HEK293T (cell line): ENCODE results near the gene RASSF5.

ENCODE experiments used
- CTCF ChIA-PET: fragments of 350-600 bp; formaldehyde crosslinking; extraction: SDS; loops from one replicate; lab custom pipeline; 2021; ENCODE audit warnings: antibody characterized with exemption, inconsistent platforms; lab: Yijun Ruan, JAX
- POLR2A ChIA-PET: fragments of 350-600 bp; formaldehyde crosslinking; extraction: SDS; loops from one replicate; lab custom pipeline; 2020; ENCODE audit warnings: antibody characterized with exemption, inconsistent platforms; lab: Yijun Ruan, JAX
- DNase-seq: peaks from one replicate; pipeline ENCODE4 v3.0.0; 2012; ENCODE audit warnings: mixed read lengths; ENCODE audit errors: extremely low spot score
- ARNT ChIP-seq: fragments of 450-650 bp; IDR thresholded peaks from 2 replicates; pipeline ENCODE4 v1.6.1; 2017; ENCODE audit warnings: mild to moderate bottlenecking
- BHLHE40 ChIP-seq: fragments of 450-650 bp; IDR thresholded peaks from 2 replicates; pipeline ENCODE4 v1.6.1; 2016; ENCODE audit warnings: mild to moderate bottlenecking, moderate library complexity, borderline replicate concordance
- CTBP1 ChIP-seq: fragments of 450-650 bp; IDR thresholded peaks from 2 replicates; pipeline ENCODE4 v1.6.1; 2016; ENCODE audit warnings: borderline replicate concordance
- ELF4 ChIP-seq: fragments of 450-650 bp; IDR thresholded peaks from 2 replicates; pipeline ENCODE4 v1.6.1; 2017; ENCODE audit warnings: antibody characterized with exemption
- FOXA1 ChIP-seq: fragments of 450-650 bp; IDR thresholded peaks from 2 replicates; pipeline ENCODE4 v1.6.1; 2016; ENCODE audit warnings: mild to moderate bottlenecking
- FOXK2 ChIP-seq: fragments of 450-650 bp; IDR thresholded peaks from 2 replicates; pipeline ENCODE4 v1.6.1; 2016; ENCODE audit warnings: mild to moderate bottlenecking
- FOXM1 ChIP-seq: fragments of 450-650 bp; IDR thresholded peaks from 2 replicates; pipeline ENCODE4 v1.6.1; 2017; ENCODE audit warnings: mild to moderate bottlenecking, borderline replicate concordance
- HDGF ChIP-seq: fragments of 450-650 bp; IDR thresholded peaks from 2 replicates; pipeline ENCODE4 v1.6.1; 2017; ENCODE audit warnings: antibody characterized with exemption, borderline replicate concordance
- L3MBTL2 ChIP-seq: fragments of 450-650 bp; conservative IDR thresholded peaks from 2 replicates; pipeline ENCODE4 v1.6.1; 2016; ENCODE audit warnings: mild to moderate bottlenecking
- LEF1 ChIP-seq: fragments of 450-650 bp; IDR thresholded peaks from 2 replicates; pipeline ENCODE4 v1.6.1; 2017; ENCODE audit warnings: mild to moderate bottlenecking, borderline replicate concordance
- NFRKB ChIP-seq: fragments of 450-650 bp; IDR thresholded peaks from 2 replicates; pipeline ENCODE4 v1.6.1; 2016; ENCODE audit warnings: mild to moderate bottlenecking, moderate library complexity
- SP1 ChIP-seq: fragments of 450-650 bp; IDR thresholded peaks from 2 replicates; pipeline ENCODE4 v1.6.1; 2017
- SUZ12 ChIP-seq: fragments of 450-650 bp; IDR thresholded peaks from 2 replicates; pipeline ENCODE4 v1.6.1; 2016; ENCODE audit warnings: mild to moderate bottlenecking
- TARDBP ChIP-seq: fragments of 450-650 bp; IDR thresholded peaks from 2 replicates; pipeline ENCODE4 v1.6.1; 2016
- ZNF384 ChIP-seq: fragments of 450-650 bp; IDR thresholded peaks from 2 replicates; pipeline ENCODE4 v1.6.1; 2016
- TF ChIP-seq, protein P1 (sequence below): fragments of 450-650 bp; IDR thresholded peaks from 2 replicates; pipeline ENCODE4 v1.6.1; 2016

The RASSF5 gene, protein sequence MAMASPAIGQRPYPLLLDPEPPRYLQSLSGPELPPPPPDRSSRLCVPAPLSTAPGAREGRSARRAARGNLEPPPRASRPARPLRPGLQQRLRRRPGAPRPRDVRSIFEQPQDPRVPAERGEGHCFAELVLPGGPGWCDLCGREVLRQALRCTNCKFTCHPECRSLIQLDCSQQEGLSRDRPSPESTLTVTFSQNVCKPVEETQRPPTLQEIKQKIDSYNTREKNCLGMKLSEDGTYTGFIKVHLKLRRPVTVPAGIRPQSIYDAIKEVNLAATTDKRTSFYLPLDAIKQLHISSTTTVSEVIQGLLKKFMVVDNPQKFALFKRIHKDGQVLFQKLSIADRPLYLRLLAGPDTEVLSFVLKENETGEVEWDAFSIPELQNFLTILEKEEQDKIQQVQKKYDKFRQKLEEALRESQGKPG

DNA sequence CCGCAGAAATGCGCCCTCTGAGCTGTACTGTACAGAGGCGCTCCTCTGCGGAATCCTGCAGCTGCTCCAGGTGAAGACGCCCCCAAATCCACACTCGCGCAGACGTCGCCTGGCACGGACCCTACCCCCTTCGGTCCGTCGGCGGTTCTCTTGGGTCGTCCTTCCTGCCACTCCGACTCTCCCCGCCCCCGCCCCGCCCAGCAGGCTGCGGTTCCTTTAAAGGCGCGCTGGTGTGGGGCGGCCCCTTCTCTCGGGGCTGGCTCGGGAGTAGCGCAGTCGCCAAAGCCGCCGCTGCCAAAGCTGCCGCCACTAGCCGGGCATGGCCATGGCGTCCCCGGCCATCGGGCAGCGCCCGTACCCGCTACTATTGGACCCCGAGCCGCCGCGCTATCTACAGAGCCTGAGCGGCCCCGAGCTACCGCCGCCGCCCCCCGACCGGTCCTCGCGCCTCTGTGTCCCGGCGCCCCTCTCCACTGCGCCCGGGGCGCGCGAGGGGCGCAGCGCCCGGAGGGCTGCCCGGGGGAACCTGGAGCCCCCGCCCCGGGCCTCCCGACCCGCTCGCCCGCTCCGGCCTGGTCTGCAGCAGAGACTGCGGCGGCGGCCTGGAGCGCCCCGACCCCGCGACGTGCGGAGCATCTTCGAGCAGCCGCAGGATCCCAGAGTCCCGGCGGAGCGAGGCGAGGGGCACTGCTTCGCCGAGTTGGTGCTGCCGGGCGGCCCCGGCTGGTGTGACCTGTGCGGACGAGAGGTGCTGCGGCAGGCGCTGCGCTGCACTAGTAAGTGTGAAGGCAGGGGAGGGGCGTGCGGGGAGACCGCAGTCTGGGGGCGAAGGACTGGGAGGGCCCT, at the start of gene RASSF5:
Gene RASSF5 (plus strand): TSS at position 248 of the 846 bp plus-strand sequence. CDS start 72 bp downstream, at position 320.
- TF ChIP-seq, protein P1, sequence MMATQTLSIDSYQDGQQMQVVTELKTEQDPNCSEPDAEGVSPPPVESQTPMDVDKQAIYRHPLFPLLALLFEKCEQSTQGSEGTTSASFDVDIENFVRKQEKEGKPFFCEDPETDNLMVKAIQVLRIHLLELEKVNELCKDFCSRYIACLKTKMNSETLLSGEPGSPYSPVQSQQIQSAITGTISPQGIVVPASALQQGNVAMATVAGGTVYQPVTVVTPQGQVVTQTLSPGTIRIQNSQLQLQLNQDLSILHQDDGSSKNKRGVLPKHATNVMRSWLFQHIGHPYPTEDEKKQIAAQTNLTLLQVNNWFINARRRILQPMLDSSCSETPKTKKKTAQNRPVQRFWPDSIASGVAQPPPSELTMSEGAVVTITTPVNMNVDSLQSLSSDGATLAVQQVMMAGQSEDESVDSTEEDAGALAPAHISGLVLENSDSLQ, result peak; percentile 35; the same call in 1 of the 2 replicates
- TF ChIP-seq ARNT, result no peak
- ChIA-PET POLR2A (no interaction called here), CTCF (no interaction called here)
- peak; percentile 50 for DNase-seq

DNA sequence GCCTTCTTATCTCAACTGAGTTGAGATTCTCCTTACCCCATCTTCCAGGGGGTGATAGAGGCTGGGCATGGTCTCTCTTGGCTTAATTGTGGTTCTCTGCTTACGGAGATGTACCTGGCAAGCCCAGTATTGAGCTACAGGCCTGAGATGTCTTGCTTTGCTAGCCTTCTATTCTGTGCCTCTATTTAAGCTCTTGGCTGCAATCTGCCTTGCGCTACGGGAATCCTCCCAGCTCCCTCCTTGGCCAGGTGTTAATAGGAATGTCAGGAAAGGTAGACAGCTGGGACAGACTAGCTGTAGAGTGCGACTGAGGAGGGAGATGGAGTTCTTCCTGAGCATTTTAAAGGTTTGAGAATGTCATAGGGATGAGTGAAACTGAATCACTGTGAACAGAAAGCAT, 47.6 kb upstream of the RASSF5 start:
- no peak for TF ChIP-seq SP1
- no peak for TF ChIP-seq SUZ12
- no peak for TF ChIP-seq HDGF
- TF ChIP-seq ARNT, result no peak
- TF ChIP-seq, protein P1, result no peak
- TF ChIP-seq LEF1, result no peak
- TF ChIP-seq TARDBP, result no peak
- TF ChIP-seq NFRKB, result no peak
- TF ChIP-seq L3MBTL2, result no peak
- no peak for TF ChIP-seq ZNF384
- no peak for TF ChIP-seq FOXM1
- TF ChIP-seq FOXA1, result no peak
- no peak for TF ChIP-seq FOXK2
- ChIA-PET CTCF (no interaction called here), POLR2A (no interaction called here)
- no peak for DNase-seq

DNA sequence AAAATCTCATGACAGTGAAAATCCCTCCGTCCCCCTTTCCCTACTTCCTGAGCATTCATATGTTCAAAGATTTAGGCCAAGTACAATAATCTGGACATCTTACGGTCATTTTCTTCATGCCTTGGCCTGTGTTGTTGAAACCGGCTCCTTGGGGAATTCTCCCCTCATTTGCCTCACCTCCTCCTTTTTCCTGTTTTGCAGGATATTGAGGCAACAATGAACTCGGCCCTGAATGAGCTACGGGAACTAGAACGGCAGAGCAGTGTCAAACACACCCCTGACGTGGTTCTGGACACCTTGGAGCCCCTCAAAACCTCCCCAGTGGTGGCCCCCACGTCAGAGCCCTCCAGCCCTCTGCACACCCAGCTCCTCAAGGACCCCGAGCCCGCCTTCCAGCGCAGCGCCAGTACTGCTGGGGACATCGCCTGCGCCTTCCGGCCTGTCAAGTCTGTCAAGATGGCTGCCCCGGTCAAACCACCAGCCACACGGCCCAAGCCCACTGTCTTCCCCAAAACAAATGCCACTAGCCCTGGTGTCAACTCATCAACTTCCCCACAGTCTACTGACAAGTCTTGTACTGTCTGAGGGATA, 46.4 kb upstream of the RASSF5 start:
- ChIA-PET POLR2A (no interaction called here), CTCF (interaction anchor here (2.1 kb wide), 1 partner anchor 10 kb away, joined by 16 read pairs; the partner anchor contains the start of gene IKBKE)
- no peak for TF ChIP-seq HDGF
- TF ChIP-seq FOXA1, result no peak
- DNase-seq, result no peak

DNA sequence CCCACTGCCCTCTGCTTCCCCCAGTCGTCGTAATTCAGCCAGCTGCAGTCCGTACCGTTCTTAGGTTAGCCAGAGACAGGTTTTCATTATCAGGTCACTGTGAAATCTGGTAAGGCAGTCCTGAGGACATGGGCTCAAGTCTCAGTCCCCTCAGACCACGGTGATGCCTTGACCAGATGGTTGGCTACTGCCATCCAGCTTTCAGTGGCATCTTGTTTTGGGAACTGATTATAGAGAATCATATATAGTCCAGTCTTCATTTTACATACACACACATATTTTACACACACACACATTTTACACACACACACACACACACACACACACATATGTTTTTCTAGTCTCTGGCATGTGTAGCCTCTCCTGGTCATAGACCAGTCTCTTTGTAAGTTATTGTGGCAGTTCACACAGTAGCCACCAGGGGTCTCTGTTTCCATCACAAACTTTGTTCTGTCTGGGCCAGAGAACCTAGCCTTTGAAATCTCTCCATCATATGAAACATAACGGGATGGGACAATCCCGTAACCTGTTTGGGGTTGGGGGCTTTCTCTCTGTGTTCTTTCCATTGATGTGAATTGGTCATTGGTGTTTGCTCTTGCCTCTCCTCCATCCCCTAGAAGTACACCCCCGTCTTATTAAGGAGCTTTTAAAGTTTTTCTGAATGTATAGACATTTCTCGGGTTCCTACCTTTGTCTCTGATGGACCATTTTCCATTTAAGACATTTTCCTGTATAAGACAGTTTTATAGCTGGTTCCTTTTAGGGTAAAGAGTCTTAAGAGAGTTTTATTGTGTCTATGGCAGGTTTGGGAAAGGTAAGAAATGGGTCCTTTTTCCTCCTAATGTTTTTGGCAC, 45.5 kb upstream of the RASSF5 start:
- POLR2A ChIA-PET, result no interaction called here
- TF ChIP-seq LEF1 (no peak), SUZ12 (no peak), FOXM1 (no peak), HDGF (no peak), CTBP1 (no peak), ZNF384 (no peak), FOXK2 (no peak), ELF4 (no peak), TARDBP (no peak), BHLHE40 (no peak), L3MBTL2 (no peak), FOXA1 (no peak), NFRKB (no peak), SP1 (no peak), ARNT (no peak)
- TF ChIP-seq, protein P1, result no peak
- peak; percentile 79 for DNase-seq
- CTCF ChIA-PET, result interaction anchor here (0.6 to 2.1 kb wide), 4 partner anchors 9 to 11 kb away, joined by 3 to 16 read pairs (median 4); partner anchors contain the start of gene IKBKE

DNA sequence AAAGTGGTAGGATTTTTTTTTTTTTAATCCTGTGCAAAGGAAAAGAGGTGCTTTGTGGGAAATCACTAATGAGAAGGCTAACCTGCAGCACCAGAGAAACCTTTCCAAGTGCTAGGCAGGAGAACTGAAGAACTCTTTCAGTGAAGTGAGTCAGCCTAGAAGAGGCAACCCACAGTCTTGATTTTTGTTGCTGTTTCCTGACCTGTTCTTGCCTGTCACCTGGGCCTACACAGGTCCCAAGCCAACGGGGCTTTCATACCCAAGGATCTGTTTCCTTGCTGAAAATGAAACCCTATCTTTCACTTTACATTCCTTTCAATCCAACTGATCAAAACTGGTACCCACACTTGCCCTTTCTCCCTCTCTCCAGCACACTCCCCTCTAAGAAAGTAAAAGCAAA, 44.2 kb upstream of the RASSF5 start:
- CTCF ChIA-PET, result no interaction called here
- TF ChIP-seq LEF1, result no peak
- TF ChIP-seq HDGF, result no peak
- no peak for TF ChIP-seq SP1
- TF ChIP-seq FOXM1, result no peak
- TF ChIP-seq, protein P1, result no peak
- no peak for TF ChIP-seq L3MBTL2
- TF ChIP-seq SUZ12, result no peak
- no peak for TF ChIP-seq FOXA1
- TF ChIP-seq ELF4, result no peak
- TF ChIP-seq FOXK2, result no peak
- no peak for TF ChIP-seq CTBP1
- TF ChIP-seq BHLHE40, result no peak
- TF ChIP-seq TARDBP, result no peak
- TF ChIP-seq NFRKB, result no peak
- no peak for TF ChIP-seq ZNF384
- no peak for TF ChIP-seq ARNT
- DNase-seq, result no peak
- POLR2A ChIA-PET, result no interaction called here
